Fibroblast of lung (primary cell): Measurements from ENCODE around the gene MMGT1.

Experiments
- EZH2 ChIP-seq: IDR thresholded peaks from 2 replicates; pipeline ENCODE4 v1.5.1; 2012; ENCODE audit warnings: low read length, control low read depth, mild to moderate bottlenecking; ENCODE audit errors: missing control alignments
- TF ChIP-seq, protein P1 (sequence below), 2 donors: IDR thresholded peaks in 1 of 2; conservative IDR thresholded peaks in 1 of 2; 1 replicate in 1 of 2; 2 replicates in 1 of 2; pipeline ENCODE4 v1.5.1; 2011 to 2012; ENCODE audit warnings: low read length in 2 of 2, control low read depth in 1 of 2, inconsistent platforms in 1 of 2, low read depth in 1 of 2, mild to moderate bottlenecking in 1 of 2

- TF ChIP-seq, protein P1, sequence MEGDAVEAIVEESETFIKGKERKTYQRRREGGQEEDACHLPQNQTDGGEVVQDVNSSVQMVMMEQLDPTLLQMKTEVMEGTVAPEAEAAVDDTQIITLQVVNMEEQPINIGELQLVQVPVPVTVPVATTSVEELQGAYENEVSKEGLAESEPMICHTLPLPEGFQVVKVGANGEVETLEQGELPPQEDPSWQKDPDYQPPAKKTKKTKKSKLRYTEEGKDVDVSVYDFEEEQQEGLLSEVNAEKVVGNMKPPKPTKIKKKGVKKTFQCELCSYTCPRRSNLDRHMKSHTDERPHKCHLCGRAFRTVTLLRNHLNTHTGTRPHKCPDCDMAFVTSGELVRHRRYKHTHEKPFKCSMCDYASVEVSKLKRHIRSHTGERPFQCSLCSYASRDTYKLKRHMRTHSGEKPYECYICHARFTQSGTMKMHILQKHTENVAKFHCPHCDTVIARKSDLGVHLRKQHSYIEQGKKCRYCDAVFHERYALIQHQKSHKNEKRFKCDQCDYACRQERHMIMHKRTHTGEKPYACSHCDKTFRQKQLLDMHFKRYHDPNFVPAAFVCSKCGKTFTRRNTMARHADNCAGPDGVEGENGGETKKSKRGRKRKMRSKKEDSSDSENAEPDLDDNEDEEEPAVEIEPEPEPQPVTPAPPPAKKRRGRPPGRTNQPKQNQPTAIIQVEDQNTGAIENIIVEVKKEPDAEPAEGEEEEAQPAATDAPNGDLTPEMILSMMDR (conservative IDR thresholded peaks at IDR 0.05 in 1 of 2, IDR thresholded peaks at IDR 0.05 in 1 of 2; ENCODE audit: low read depth in 1 of 2, low read length in 2 of 2): no peak
- no peak for TF ChIP-seq EZH2
These were observed 1.6 kb upstream of the MMGT1 start for GRCh38 chrX:135975421-135975820.
